ENCODE results near the gene BRD3OS. TPM values are rescaled to one million over a fixed set of nuclear protein-coding genes. Genes with fewer than 3 reads are reported as not detected.

Gene BRD3OS
- total and polyA plus RNA-seq, 2 of the 13 experiments (the other 11 are each of a cell fraction or from before 2014, with no cell fraction given) = 4.9 to 5.7 TPM

DNA sequence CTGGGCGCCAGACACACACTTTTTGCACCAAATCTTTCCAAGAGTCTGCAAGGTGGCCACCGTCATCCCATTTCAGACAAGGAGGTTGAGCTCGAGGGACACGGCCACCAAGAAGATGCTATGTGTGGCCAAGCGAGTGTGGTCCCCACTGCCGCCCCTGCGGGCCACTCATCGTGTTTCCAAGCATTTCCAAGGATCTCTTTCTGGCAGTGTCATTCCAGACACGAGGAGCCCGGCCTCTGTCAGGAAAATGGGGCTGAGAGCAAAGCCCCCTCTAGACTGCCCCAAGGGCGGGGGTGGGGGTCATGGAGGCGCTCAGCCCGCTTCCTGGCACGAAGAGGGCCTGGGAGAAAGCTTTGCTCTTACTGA lies 43.7 kb upstream of the BRD3OS start:
- BruUV-seq (replicated peaks) = no TSS peak
- Histone ChIP-seq H4K20me1 (ENCODE audit: insufficient read depth, low read length) (peaks cover 20% of the 10 kb centered on the region), H3K9ac (ENCODE audit: insufficient read depth, low read depth, low read length) (no peak overlapping the region), H3K4me3 (replicated peaks in 1 of 3; ENCODE audit: insufficient read depth in 1 of 3, low read depth in 2 of 3, low read length in 3 of 3) (no peak overlapping the region), H3K27ac (ENCODE audit: extremely low read length, insufficient read depth, low read length) (peak overlapping the region; percentile 20), H3K79me2 (ENCODE audit: insufficient read depth, low read length) (peaks cover 95% of the 10 kb centered on the region), H3K27me3 (ENCODE audit: control insufficient read depth in 1 of 2, insufficient read depth in 2 of 2, low read length in 2 of 2) (no peaks in the 10 kb centered on the region), H3K4me2 (ENCODE audit: low read depth, low read length) (no peak overlapping the region), H3K4me1 (ENCODE audit: insufficient read depth, low read length) (peaks cover 66% of the 10 kb centered on the region), H2AFZ (ENCODE audit: low read length) (no peak overlapping the region), H3K9me3 (ENCODE audit: low read length) (no peaks in the 10 kb centered on the region), H3K36me3 (replicated peaks in 1 of 2; ENCODE audit: control insufficient read depth in 1 of 2, insufficient read depth in 2 of 2, low read length in 2 of 2) (peaks cover 4 to 17% of the 10 kb centered on the region in 2 experiments; a peak in 4 of 5 replicates)
- intact Hi-C loops (cut with micrococcal nuclease; ENCODE audit: unreplicated experiment) = no loop called here
- no peak for DNase-seq (ENCODE audit: low spot score)
- POLR2A ChIA-PET = interaction anchor here (3.3 kb wide), 1 partner anchor 8 kb away, joined by 24 read pairs; no protein-coding TSS in a partner anchor
- no peak for FAIRE-seq
- in situ Hi-C loops (cut with HindIII; ENCODE audit: extremely low pct_ligation_motif_present, low pct_unique_long_range_greater_than_20kb) = no loop called here
- 90% methylated on average over 13 of the region's 14 CpGs for WGBS (ENCODE audit: low lambda C conversion rate)
- CTCF ChIA-PET (ENCODE audit: low intra/inter-chr PET ratio, low total read pairs) = no interaction called here
- no peak for ATAC-seq
- no peak for TF ChIP-seq ZNF878 (CRISPR knock-in tag; IDR thresholded peaks at IDR 0.05)

DNA sequence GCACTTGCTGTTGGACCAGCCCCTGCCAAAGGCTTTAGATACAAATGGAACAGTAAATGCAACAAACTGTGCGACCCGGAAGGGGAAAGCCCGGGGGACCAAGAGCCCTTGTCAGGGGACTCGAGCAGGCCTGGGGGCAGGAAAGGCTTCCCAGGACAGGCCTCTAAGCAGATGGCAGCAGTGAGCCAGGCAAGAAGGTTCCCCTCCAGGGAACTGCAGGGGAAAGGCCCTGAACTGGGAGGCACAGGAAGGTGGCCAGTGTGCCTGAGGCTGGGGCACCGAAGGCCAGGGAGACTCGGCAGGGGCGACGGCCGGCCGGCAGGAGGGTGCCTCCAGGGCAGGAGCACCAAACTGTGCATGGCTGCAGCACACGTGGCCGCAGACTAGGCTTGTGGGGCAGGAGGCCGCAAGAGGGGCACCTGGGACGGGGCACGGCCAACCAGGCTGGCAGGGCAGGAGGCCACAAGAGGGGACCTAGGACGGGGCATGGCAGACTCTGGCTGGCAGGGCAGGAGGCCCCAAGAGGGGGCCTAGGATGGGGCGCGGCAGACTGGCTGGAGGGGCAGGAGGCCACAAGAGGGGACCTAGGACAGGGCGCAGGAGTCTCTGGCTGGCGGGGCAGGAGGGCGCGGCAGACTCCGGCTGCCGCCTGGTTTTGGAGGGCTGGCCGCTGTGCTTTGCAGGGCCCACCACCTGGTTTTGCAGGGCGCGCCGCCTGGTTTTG lies 43.2 kb upstream of the BRD3OS start:
- ATAC-seq (no peak), FAIRE-seq (no peak), DNase-seq (ENCODE audit: low spot score) (no peak)
- in situ Hi-C loops (cut with HindIII; ENCODE audit: extremely low pct_ligation_motif_present, low pct_unique_long_range_greater_than_20kb) (no loop called here), intact Hi-C loops (cut with micrococcal nuclease; ENCODE audit: unreplicated experiment) (no loop called here)
- no TSS peak for BruUV-seq (replicated peaks)
- WGBS (ENCODE audit: low lambda C conversion rate) = 96% methylated on average over 16 of the region's 28 CpGs
- CTCF ChIA-PET (ENCODE audit: low intra/inter-chr PET ratio, low total read pairs) = no interaction called here
- peaks cover 22% of the 10 kb centered on the region for H4K20me1 ChIP-seq (ENCODE audit: insufficient read depth, low read length)
- H3K27me3 ChIP-seq (ENCODE audit: control insufficient read depth in 1 of 2, insufficient read depth in 2 of 2, low read length in 2 of 2) = no peaks in the 10 kb centered on the region
- no peak overlapping the region for H3K4me3 ChIP-seq (replicated peaks in 1 of 3; ENCODE audit: insufficient read depth in 1 of 3, low read depth in 2 of 3, low read length in 3 of 3)
- H3K4me1 ChIP-seq (ENCODE audit: insufficient read depth, low read length) = peaks cover 66% of the 10 kb centered on the region
- H3K27ac ChIP-seq (ENCODE audit: extremely low read length, insufficient read depth, low read length) = peak overlapping the region; percentile 20
- no peak overlapping the region for H3K4me2 ChIP-seq (ENCODE audit: low read depth, low read length)
- no peak overlapping the region for H3K9ac ChIP-seq (ENCODE audit: insufficient read depth, low read depth, low read length)
- H3K36me3 ChIP-seq (replicated peaks in 1 of 2; ENCODE audit: control insufficient read depth in 1 of 2, insufficient read depth in 2 of 2, low read length in 2 of 2) = peaks cover 4 to 18% of the 10 kb centered on the region in 2 experiments; a peak in 4 of 5 replicates
- no peak overlapping the region for H2AFZ ChIP-seq (ENCODE audit: low read length)
- peaks cover 94% of the 10 kb centered on the region for H3K79me2 ChIP-seq (ENCODE audit: insufficient read depth, low read length)
- H3K9me3 ChIP-seq (ENCODE audit: low read length) = no peaks in the 10 kb centered on the region
- POLR2A ChIA-PET = no interaction called here
- peak; percentile 15 for TF ChIP-seq AGO2 (optimal IDR thresholded peaks at IDR 0.05; ENCODE audit: low read depth, low read length)
- no peak for TF ChIP-seq STAG1 (CRISPR knock-in tag; IDR thresholded peaks at IDR 0.05)
- no peak for TF ChIP-seq ZNF142 (CRISPR knock-in tag; IDR thresholded peaks at IDR 0.05)
- no peak for TF ChIP-seq ZNF484 (CRISPR knock-in tag; IDR thresholded peaks at IDR 0.05; ENCODE audit: borderline replicate concordance, low read depth)
- TF ChIP-seq ZNF446 (CRISPR knock-in tag; IDR thresholded peaks at IDR 0.05) = no peak
- TF ChIP-seq, protein P1, sequence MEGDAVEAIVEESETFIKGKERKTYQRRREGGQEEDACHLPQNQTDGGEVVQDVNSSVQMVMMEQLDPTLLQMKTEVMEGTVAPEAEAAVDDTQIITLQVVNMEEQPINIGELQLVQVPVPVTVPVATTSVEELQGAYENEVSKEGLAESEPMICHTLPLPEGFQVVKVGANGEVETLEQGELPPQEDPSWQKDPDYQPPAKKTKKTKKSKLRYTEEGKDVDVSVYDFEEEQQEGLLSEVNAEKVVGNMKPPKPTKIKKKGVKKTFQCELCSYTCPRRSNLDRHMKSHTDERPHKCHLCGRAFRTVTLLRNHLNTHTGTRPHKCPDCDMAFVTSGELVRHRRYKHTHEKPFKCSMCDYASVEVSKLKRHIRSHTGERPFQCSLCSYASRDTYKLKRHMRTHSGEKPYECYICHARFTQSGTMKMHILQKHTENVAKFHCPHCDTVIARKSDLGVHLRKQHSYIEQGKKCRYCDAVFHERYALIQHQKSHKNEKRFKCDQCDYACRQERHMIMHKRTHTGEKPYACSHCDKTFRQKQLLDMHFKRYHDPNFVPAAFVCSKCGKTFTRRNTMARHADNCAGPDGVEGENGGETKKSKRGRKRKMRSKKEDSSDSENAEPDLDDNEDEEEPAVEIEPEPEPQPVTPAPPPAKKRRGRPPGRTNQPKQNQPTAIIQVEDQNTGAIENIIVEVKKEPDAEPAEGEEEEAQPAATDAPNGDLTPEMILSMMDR (CRISPR knock-in tag; IDR thresholded peaks at IDR 0.05) = peak; percentile 17; the same call in 1 of the 2 replicates
